ENCODE data around the gene BCAT1.

- TF ChIP-seq JUND (IDR thresholded peaks at IDR 0.05) (no peak), POLR2AphosphoS5 (IDR thresholded peaks at IDR 0.05; ENCODE audit: low read depth, low read length) (no peak), ELF1 (IDR thresholded peaks at IDR 0.05; ENCODE audit: borderline replicate concordance, low read depth) (no peak), POLR2A (IDR thresholded peaks at IDR 0.05; ENCODE audit: borderline replicate concordance, extremely low read depth, insufficient read depth, insufficient read length) (no peak), EZH2phosphoT487 (IDR thresholded peaks at IDR 0.05; ENCODE audit: borderline replicate concordance) (no peak), EGR1 (IDR thresholded peaks at IDR 0.05; ENCODE audit: low read depth) (no peak)
- TF ChIP-seq, protein P1, sequence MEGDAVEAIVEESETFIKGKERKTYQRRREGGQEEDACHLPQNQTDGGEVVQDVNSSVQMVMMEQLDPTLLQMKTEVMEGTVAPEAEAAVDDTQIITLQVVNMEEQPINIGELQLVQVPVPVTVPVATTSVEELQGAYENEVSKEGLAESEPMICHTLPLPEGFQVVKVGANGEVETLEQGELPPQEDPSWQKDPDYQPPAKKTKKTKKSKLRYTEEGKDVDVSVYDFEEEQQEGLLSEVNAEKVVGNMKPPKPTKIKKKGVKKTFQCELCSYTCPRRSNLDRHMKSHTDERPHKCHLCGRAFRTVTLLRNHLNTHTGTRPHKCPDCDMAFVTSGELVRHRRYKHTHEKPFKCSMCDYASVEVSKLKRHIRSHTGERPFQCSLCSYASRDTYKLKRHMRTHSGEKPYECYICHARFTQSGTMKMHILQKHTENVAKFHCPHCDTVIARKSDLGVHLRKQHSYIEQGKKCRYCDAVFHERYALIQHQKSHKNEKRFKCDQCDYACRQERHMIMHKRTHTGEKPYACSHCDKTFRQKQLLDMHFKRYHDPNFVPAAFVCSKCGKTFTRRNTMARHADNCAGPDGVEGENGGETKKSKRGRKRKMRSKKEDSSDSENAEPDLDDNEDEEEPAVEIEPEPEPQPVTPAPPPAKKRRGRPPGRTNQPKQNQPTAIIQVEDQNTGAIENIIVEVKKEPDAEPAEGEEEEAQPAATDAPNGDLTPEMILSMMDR (IDR thresholded peaks at IDR 0.05 in 2 of 3, conservative IDR thresholded peaks at IDR 0.05 in 1 of 3; ENCODE audit: borderline replicate concordance in 1 of 3, insufficient read depth in 1 of 3, low read depth in 2 of 3, low read length in 2 of 3) = no peak
- TF ChIP-seq, protein P2, sequence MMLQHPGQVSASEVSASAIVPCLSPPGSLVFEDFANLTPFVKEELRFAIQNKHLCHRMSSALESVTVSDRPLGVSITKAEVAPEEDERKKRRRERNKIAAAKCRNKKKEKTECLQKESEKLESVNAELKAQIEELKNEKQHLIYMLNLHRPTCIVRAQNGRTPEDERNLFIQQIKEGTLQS (IDR thresholded peaks at IDR 0.05) = no peak
Measured at GRCh38 chr12:24764712-24765111, 184.2 kb downstream of the BCAT1 start.

All from HCT116 (cell line).